ENCODE results near the gene POU6F1.

DNA sequence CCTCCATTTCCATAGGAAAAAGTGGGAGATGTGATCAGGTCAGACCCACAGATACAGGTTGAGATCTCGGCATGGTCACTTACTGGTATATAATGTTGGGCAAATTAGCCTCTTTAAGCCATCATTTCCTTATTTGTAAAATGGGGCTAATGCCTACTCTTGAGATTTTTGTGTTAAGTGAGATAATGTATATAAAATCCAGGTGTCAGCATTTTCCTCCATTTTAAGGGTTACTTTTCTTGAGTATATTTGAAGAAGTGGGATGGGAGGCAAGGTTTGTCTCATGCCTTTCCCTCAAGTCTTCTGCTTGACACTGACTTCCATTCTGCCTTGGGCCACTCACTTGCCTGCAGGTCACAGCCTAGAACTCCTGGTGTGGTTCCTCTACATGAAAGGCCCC is 10.1 kb upstream of the POU6F1 start:
- TF ChIP-seq POLR2A (IDR thresholded peaks at IDR 0.05) (no peak), CTCF (IDR thresholded peaks at IDR 0.05) (no peak)
